Esophagus squamous epithelium (tissue), 4 donors: ENCODE measurements around the gene COL26A1.

Experiments
- POLR2A ChIP-seq, 4 donors: fragments of 450-650 bp; IDR thresholded peaks; one replicate each; pipeline ENCODE4 v1.6.1; 2017; ENCODE audit warnings: antibody characterized with exemption in 4 of 4, mild to moderate bottlenecking in 4 of 4, moderate library complexity in 3 of 4
- TF ChIP-seq, protein P1 (sequence below), 6 experiments: fragments of 450-650 bp in 4 of 6; fragments of 200-600 bp in 2 of 6; sonication (generic) in 2 of 6; IDR thresholded peaks; one replicate each; pipeline ENCODE4 v1.5.1; 2016 to 2019; ENCODE audit warnings: antibody characterized with exemption in 6 of 6, mild to moderate bottlenecking in 4 of 6, moderate library complexity in 4 of 6

DNA sequence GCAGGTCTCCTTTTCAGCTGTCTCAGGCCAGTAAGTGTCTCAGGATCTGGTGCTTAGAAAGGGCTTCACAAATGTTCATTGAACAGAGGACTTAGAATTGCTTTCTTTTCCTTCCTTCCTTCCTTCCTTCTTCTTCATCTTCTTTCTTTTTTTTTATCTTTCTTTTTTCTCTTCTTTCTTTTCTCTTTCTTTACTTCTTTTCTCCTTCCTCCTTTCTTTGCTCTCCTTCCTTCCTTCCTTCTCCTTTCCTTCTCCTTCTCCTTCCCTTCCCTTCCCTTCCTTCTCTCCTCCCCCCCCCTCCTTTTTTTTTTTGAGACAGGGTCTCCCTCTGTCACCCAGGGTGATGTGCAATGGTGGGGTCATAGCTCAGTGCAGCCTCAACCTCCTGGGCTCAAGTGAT lies 34.6 kb downstream of the COL26A1 start:
- TF ChIP-seq, protein P1, sequence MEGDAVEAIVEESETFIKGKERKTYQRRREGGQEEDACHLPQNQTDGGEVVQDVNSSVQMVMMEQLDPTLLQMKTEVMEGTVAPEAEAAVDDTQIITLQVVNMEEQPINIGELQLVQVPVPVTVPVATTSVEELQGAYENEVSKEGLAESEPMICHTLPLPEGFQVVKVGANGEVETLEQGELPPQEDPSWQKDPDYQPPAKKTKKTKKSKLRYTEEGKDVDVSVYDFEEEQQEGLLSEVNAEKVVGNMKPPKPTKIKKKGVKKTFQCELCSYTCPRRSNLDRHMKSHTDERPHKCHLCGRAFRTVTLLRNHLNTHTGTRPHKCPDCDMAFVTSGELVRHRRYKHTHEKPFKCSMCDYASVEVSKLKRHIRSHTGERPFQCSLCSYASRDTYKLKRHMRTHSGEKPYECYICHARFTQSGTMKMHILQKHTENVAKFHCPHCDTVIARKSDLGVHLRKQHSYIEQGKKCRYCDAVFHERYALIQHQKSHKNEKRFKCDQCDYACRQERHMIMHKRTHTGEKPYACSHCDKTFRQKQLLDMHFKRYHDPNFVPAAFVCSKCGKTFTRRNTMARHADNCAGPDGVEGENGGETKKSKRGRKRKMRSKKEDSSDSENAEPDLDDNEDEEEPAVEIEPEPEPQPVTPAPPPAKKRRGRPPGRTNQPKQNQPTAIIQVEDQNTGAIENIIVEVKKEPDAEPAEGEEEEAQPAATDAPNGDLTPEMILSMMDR (IDR thresholded peaks at IDR 0.05): no peak
- TF ChIP-seq POLR2A (IDR thresholded peaks at IDR 0.05): no peak
